GM12865 (cell line): Measurements from ENCODE around the gene UBXN4.
"Not testable (repeated sequence)": the region's sequence is repeated elsewhere in the genome, so short reads cannot be mapped to it uniquely, and the experiment has no call there.

Source experiments
- DNase-seq: peaks from one replicate; pipeline ENCODE4 v3.0.0; 2010; ENCODE audit warnings: low read depth
- H3K4me3 ChIP-seq: 2 replicates; pipeline ENCODE4 v1.5.1; 2011; ENCODE audit warnings: mild to moderate bottlenecking, low read depth, low read length, control low read depth
- CTCF ChIP-seq: IDR thresholded peaks from 2 replicates; pipeline ENCODE4 v1.5.1; 2011; ENCODE audit warnings: low read length, control low read depth, low read depth, inconsistent platforms; ENCODE audit not compliant: insufficient read depth; ENCODE audit errors: missing control alignments

UBXN4 gene

GRCh38 chr2:135741395-135742324 lies at the start of gene UBXN4:
Gene UBXN4, plus strand, starts transcription at chr2:135741855. Its CDS starts 75 bp downstream, at chr2:135741930.
- TF ChIP-seq CTCF = peak; percentile 54
- DNase-seq = peak; percentile 99
- H3K4me3 ChIP-seq = peak within 1 kb of the TSS; percentile 87

- no peak overlapping the region for H3K4me3 ChIP-seq
- TF ChIP-seq CTCF = no peak
- no peak for DNase-seq
Observed at GRCh38 chr2:135694711-135695110, 46.9 kb upstream of the UBXN4 start.

- TF ChIP-seq CTCF = no peak
Observed at GRCh38 chr2:135698838-135699237, 42.8 kb upstream of the UBXN4 start.

GRCh38 chr2:135701442-135701841 lies 40.2 kb upstream of the UBXN4 start:
- no peak overlapping the region for H3K4me3 ChIP-seq
- DNase-seq = no peak
- no peak for TF ChIP-seq CTCF

More at GRCh38 chr2:135698838-135699237, 42.8 kb upstream of the UBXN4 start:
- no peak for DNase-seq
- H3K4me3 ChIP-seq = no peak overlapping the region

- TF ChIP-seq CTCF = no peak
- DNase-seq = no peak
- H3K4me3 ChIP-seq = no peak overlapping the region
Observed at GRCh38 chr2:135703300-135703699, 38.4 kb upstream of the UBXN4 start.

- DNase-seq, H3K4me3 ChIP-seq: not testable (repeated sequence)
Observed at GRCh38 chr2:135704075-135704474, 37.6 kb upstream of the UBXN4 start.

- DNase-seq = no peak
- no peak overlapping the region for H3K4me3 ChIP-seq
- TF ChIP-seq CTCF = no peak
Observed at GRCh38 chr2:135708159-135708558, 33.5 kb upstream of the UBXN4 start.
